HepG2 (cell line): ENCODE data around the gene FAM171A2. TPM values are rescaled to one million over a fixed set of nuclear protein-coding genes. Genes with fewer than 3 reads are reported as not detected.

ENCODE experiments used
- ATAC-seq: fragments of 200-7000 bp; cut with Tn5 transposase; 3 replicates; pipeline ENCODE4 v1.9.1; 2020; ENCODE audit warnings: mild to moderate bottlenecking, moderate library complexity
- BruUV-seq: library from RNA; stranded (reverse); fragments of 400-500 nt; replicated peaks from 2 replicates; lab custom pipeline; 2021; lab: Mats Ljungman, UMichigan
- CTCF ChIA-PET: fragments of 300-600 bp; formaldehyde crosslinking; extraction: SDS; loops from one replicate; lab custom pipeline; 2021; ENCODE audit warnings: low total read pairs, inconsistent platforms, low intra/inter-chr PET ratio; lab: Yijun Ruan, JAX
- POLR2A ChIA-PET: fragments of 350-600 bp; sonication (Branson Sonifier 250); formaldehyde crosslinking; loops from one replicate; lab custom pipeline; 2020; ENCODE audit warnings: antibody characterized with exemption, inconsistent platforms; lab: Yijun Ruan, JAX
- DNase-seq: peaks from one replicate; pipeline ENCODE4 v3.0.0-alpha.2; 2015; ENCODE audit warnings: low spot score
- FAIRE-seq: peaks from 3 replicates; lab custom pipeline; 2011; peaks lifted over from hg19 to GRCh38; lab: Jason Lieb, UNC
- H2AFZ ChIP-seq: one replicate; pipeline ENCODE4 v1.6.1; 2011; ENCODE audit warnings: low read length, inconsistent platforms
- H3K27ac ChIP-seq: fragments of 300-600 bp; 3 replicates; pipeline ENCODE4 v1.8.0; 2011; ENCODE audit warnings: mixed run types, mild to moderate bottlenecking, mixed read lengths, low read length, inconsistent platforms; ENCODE audit not compliant: insufficient read depth; ENCODE audit errors: extremely low read length
- H3K27me3 ChIP-seq, 2 experiments: fragments of 200-600 bp in 1 of 2; 2 replicates in 1 of 2; 3 replicates in 1 of 2; pipeline versions ENCODE4 v1.6.0 to v1.8.0; 2011; ENCODE audit warnings: low read length in 2 of 2, mild to moderate bottlenecking in 2 of 2, moderate library complexity in 2 of 2, inconsistent platforms in 1 of 2; ENCODE audit not compliant: insufficient read depth in 2 of 2, control insufficient read depth in 1 of 2
- H3K36me3 ChIP-seq, 2 experiments: fragments of 200-600 bp in 1 of 2; replicated peaks in 1 of 2; 2 replicates in 1 of 2; 3 replicates in 1 of 2; pipeline versions ENCODE4 v1.5.1 to v1.8.0; 2011; ENCODE audit warnings: low read length in 2 of 2, inconsistent platforms in 1 of 2; ENCODE audit not compliant: insufficient read depth in 2 of 2, control insufficient read depth in 1 of 2
- H3K4me1 ChIP-seq: 2 replicates; pipeline ENCODE4 v1.5.1; 2012; ENCODE audit warnings: low read length, inconsistent platforms; ENCODE audit not compliant: insufficient read depth
- H3K4me2 ChIP-seq: 2 replicates; pipeline ENCODE4 v1.6.0; 2011; ENCODE audit warnings: low read depth, low read length, inconsistent platforms
- H3K4me3 ChIP-seq, 3 experiments: fragments of 200-600 bp in 1 of 3; sonication (generic), shearing (Covaris generic) in 1 of 3; replicated peaks in 1 of 3; 2 replicates each; pipeline ENCODE4 v1.5.1; 2011 to 2016; ENCODE audit warnings: low read length in 3 of 3, inconsistent platforms in 2 of 3, low read depth in 2 of 3, mild to moderate bottlenecking in 2 of 3, control low read depth in 1 of 3, mixed read lengths in 1 of 3; ENCODE audit not compliant: insufficient read depth in 1 of 3
- H3K79me2 ChIP-seq: one replicate; pipeline ENCODE4 v1.6.1; 2011; ENCODE audit warnings: low read length, inconsistent platforms; ENCODE audit not compliant: insufficient read depth
- H3K9ac ChIP-seq: 2 replicates; pipeline ENCODE4 v1.6.0; 2011; ENCODE audit warnings: mild to moderate bottlenecking, low read depth, low read length, inconsistent platforms; ENCODE audit not compliant: insufficient read depth
- H3K9me3 ChIP-seq: 2 replicates; pipeline ENCODE4 v1.5.1; 2012; ENCODE audit warnings: mild to moderate bottlenecking, low read length
- H4K20me1 ChIP-seq: 2 replicates; pipeline ENCODE4 v1.6.0; 2011; ENCODE audit warnings: inconsistent platforms, mild to moderate bottlenecking, low read length, moderate library complexity; ENCODE audit not compliant: insufficient read depth
- RBM22 ChIP-seq: fragments of 200-400 bp; formaldehyde crosslinking; optimal IDR thresholded peaks from 2 replicates; pipeline ENCODE3; 2017; ENCODE audit warnings: mild to moderate bottlenecking, low read length, moderate library complexity
- WGBS: methylation state at CpG from one replicate; pipeline ENCODE4 v1.1.6; 2017; ENCODE audit warnings: low lambda C conversion rate; 5-methylcytosine and 5-hydroxymethylcytosine counted together
- in situ Hi-C: cut with HindIII; loops from 2 replicates; pipeline ENCODE4 v1.10.0; 2017; ENCODE audit warnings: low pct_unique_long_range_greater_than_20kb; ENCODE audit not compliant: extremely low pct_ligation_motif_present
- intact Hi-C: fragments of 100-400 bp; cut with micrococcal nuclease; formaldehyde crosslinking; loops from one replicate; pipeline ENCODE4 v1.10.0; 2022; ENCODE audit not compliant: unreplicated experiment
- polyA plus RNA-seq, 8 experiments: library from polyadenylated mRNA; depleted of rRNA in 3 of 8; stranded (reverse) in 7 of 8; unstranded in 1 of 8; fragments of >200 nt; fragmentation: Illumina TruSeq in 4 of 8; extraction: Trizol in 4 of 8; gene quantifications; 2 replicates each; pipeline versions ENCODE4 v1.2.1 to v1.2.3, GENCODE V29; 2011 to 2016; ENCODE audit warnings: low read depth in 4 of 8, missing spikeins in 1 of 8, mixed read lengths in 1 of 8; ENCODE audit not compliant: insufficient read depth in 1 of 8
- total RNA-seq, 5 experiments: library from RNA; depleted of rRNA; stranded (reverse); fragments of >200 nt; fragmentation: Illumina TruSeq; extraction: Trizol; gene quantifications; 2 replicates each; pipeline ENCODE4 v1.2.3, GENCODE V29; 2016; ENCODE audit warnings: low read depth in 1 of 5
- TF ChIP-seq, protein P1 (sequence below): IDR thresholded peaks from 2 replicates; pipeline ENCODE4 v1.6.1; 2012; ENCODE audit warnings: low read depth, low read length, improper control_type of control experiment
- TF ChIP-seq, protein P2 (sequence below): sonication (generic); formaldehyde crosslinking; IDR thresholded peaks from 2 replicates; pipeline ENCODE4 v1.4.0; 2020; ENCODE audit warnings: missing genetic modification reagents

FAM171A2 gene
- total and polyA plus RNA-seq, 2 of the 13 experiments (the other 11 are each of a cell fraction or from before 2014, with no cell fraction given): 1.8 to 3.6 TPM

DNA sequence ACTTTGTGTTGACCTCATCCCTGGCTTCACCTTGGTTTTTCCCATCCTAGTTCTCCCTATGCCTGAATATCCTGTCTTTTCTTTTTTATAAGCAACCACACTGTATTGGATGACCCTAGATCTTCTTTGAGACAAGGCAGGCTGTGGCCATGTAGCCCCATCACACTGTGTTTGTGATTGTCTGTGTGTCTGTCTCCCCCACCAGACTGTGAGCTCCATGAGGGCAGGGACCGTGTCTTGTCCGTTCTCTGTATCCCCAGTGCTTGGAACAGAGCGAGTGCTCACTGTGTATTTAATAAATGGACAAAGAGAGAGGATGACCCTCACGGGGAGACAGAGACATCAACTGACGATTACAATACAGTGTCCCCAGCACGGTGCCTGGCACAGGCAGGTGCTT is 46.1 kb downstream of the FAM171A2 start:
- DNase-seq: no peak
- H3K9ac ChIP-seq: no peak overlapping the region
- ChIA-PET CTCF (no interaction called here), POLR2A (interaction anchor here (1.2 to 2.1 kb wide), 4 partner anchors 9 to 97 kb away, joined by 4 to 7 read pairs (median 5); partner anchors contain the start of gene RUNDC3A)
- H3K4me3 ChIP-seq: no peak overlapping the region
- intact Hi-C loops (no loop called here), in situ Hi-C loops (no loop called here)
- H3K27me3 ChIP-seq: peaks cover 10 to 36% of the 10 kb centered on the region in 2 experiments; a peak in 4 of 5 replicates
- WGBS: 73% methylated on average over 6 of the region's 6 CpGs
- peaks cover 50% of the 10 kb centered on the region for H3K4me1 ChIP-seq
- H3K9me3 ChIP-seq: no peaks in the 10 kb centered on the region
- peaks cover 19 to 33% of the 10 kb centered on the region in 2 experiments; a peak in 4 of 5 replicates for H3K36me3 ChIP-seq
- no peak for FAIRE-seq
- H2AFZ ChIP-seq: no peak overlapping the region
- H3K4me2 ChIP-seq: no peak overlapping the region
- no TSS peak for BruUV-seq
- TF ChIP-seq, protein P1, sequence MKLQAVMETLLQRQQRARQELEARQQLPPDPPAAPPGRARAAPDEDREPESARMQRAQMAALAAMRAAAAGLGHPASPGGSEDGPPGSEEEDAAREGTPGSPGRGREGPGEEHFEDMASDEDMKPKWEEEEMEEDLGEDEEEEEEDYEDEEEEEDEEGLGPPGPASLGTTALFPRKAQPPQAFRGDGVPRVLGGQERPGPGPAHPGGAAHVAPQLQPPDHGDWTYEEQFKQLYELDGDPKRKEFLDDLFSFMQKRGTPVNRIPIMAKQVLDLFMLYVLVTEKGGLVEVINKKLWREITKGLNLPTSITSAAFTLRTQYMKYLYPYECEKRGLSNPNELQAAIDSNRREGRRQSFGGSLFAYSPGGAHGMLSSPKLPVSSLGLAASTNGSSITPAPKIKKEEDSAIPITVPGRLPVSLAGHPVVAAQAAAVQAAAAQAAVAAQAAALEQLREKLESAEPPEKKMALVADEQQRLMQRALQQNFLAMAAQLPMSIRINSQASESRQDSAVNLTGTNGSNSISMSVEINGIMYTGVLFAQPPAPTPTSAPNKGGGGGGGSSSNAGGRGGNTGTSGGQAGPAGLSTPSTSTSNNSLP: no peak
- TF ChIP-seq RBM22: peak; percentile 4
- TF ChIP-seq, protein P2, sequence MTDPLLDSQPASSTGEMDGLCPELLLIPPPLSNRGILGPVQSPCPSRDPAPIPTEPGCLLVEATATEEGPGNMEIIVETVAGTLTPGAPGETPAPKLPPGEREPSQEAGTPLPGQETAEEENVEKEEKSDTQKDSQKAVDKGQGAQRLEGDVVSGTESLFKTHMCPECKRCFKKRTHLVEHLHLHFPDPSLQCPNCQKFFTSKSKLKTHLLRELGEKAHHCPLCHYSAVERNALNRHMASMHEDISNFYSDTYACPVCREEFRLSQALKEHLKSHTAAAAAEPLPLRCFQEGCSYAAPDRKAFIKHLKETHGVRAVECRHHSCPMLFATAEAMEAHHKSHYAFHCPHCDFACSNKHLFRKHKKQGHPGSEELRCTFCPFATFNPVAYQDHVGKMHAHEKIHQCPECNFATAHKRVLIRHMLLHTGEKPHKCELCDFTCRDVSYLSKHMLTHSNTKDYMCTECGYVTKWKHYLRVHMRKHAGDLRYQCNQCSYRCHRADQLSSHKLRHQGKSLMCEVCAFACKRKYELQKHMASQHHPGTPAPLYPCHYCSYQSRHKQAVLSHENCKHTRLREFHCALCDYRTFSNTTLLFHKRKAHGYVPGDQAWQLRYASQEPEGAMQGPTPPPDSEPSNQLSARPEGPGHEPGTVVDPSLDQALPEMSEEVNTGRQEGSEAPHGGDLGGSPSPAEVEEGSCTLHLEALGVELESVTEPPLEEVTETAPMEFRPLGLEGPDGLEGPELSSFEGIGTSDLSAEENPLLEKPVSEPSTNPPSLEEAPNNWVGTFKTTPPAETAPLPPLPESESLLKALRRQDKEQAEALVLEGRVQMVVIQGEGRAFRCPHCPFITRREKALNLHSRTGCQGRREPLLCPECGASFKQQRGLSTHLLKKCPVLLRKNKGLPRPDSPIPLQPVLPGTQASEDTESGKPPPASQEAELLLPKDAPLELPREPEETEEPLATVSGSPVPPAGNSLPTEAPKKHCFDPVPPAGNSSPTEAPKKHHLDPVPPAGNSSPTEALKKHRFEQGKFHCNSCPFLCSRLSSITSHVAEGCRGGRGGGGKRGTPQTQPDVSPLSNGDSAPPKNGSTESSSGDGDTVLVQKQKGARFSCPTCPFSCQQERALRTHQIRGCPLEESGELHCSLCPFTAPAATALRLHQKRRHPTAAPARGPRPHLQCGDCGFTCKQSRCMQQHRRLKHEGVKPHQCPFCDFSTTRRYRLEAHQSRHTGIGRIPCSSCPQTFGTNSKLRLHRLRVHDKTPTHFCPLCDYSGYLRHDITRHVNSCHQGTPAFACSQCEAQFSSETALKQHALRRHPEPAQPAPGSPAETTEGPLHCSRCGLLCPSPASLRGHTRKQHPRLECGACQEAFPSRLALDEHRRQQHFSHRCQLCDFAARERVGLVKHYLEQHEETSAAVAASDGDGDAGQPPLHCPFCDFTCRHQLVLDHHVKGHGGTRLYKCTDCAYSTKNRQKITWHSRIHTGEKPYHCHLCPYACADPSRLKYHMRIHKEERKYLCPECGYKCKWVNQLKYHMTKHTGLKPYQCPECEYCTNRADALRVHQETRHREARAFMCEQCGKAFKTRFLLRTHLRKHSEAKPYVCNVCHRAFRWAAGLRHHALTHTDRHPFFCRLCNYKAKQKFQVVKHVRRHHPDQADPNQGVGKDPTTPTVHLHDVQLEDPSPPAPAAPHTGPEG: no peak
- no peaks in the 10 kb centered on the region for H4K20me1 ChIP-seq
- peaks cover under 1% of the 10 kb centered on the region for H3K79me2 ChIP-seq
- no peak for ATAC-seq
- no peak overlapping the region for H3K27ac ChIP-seq
